LNCAP (cell line): Measurements from ENCODE around the gene CARS1.

Source experiments
- TF ChIP-seq, protein P1 (sequence below): fragments of 450-650 bp; IDR thresholded peaks from 2 replicates; pipeline ENCODE4 v1.5.1; 2017; ENCODE audit warnings: mild to moderate bottlenecking

The CARS1 gene

DNA sequence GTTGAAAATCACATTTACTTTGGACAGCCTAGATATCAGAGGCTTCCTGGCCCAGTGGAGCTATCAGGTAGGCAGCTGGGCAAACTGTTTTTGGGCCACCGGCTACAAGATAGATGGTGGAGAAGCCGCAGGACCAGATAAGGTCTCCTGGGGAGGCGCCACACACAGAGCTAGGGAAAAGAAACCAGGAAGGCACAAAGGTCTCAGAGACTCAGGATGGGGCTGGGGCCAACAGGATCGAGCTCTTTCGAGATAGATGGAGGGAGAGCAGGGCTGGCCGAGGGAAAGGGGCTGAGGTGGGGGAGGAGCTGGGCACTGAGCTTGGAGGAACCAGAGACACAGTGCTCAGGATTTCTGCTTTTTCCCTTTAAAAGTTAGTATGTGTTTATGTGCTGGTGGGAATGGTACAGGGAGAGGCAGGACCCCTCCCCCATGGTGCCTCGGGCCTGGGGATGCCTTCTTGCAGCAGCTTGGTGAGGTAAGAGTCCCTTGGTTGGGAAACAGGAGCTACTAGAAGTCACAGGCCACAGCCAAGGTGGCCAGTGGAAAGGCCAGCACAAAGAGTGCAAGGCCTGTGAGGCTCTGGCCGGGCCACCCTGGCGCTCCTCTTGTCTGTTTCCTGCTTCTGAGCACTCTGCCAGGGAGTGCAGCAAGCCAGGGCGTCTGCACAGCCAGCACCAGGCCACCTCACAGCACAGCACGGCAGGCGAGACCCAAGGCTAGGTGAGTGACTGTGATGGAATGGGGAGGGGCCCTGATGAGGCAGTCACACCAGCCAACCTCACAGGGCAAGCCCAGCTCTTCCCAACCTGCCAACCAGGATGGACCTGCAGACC is 53.6 kb downstream of the CARS1 start:
- TF ChIP-seq, protein P1, sequence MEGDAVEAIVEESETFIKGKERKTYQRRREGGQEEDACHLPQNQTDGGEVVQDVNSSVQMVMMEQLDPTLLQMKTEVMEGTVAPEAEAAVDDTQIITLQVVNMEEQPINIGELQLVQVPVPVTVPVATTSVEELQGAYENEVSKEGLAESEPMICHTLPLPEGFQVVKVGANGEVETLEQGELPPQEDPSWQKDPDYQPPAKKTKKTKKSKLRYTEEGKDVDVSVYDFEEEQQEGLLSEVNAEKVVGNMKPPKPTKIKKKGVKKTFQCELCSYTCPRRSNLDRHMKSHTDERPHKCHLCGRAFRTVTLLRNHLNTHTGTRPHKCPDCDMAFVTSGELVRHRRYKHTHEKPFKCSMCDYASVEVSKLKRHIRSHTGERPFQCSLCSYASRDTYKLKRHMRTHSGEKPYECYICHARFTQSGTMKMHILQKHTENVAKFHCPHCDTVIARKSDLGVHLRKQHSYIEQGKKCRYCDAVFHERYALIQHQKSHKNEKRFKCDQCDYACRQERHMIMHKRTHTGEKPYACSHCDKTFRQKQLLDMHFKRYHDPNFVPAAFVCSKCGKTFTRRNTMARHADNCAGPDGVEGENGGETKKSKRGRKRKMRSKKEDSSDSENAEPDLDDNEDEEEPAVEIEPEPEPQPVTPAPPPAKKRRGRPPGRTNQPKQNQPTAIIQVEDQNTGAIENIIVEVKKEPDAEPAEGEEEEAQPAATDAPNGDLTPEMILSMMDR, result no peak

DNA sequence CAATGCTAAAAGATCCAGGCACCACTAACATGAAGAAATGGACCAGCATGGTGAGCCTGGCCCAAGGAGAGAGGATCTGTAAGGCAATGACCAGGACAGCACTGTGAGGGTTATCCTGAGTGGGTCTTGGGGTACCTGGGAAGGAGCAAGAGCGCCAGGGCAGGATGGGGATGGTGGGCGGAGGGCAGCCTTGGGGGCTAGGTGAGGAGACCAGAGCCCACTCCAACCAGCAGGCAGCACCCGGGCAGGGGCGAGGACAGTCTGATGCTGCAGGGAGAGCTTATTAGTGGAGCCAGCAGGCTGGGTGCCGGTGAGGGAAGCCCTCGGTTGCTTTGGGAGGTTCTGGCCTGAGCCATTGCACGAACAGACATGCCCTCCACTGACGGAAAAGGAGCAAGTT is 54.4 kb downstream of the CARS1 start:
- TF ChIP-seq, protein P1, result no peak

DNA sequence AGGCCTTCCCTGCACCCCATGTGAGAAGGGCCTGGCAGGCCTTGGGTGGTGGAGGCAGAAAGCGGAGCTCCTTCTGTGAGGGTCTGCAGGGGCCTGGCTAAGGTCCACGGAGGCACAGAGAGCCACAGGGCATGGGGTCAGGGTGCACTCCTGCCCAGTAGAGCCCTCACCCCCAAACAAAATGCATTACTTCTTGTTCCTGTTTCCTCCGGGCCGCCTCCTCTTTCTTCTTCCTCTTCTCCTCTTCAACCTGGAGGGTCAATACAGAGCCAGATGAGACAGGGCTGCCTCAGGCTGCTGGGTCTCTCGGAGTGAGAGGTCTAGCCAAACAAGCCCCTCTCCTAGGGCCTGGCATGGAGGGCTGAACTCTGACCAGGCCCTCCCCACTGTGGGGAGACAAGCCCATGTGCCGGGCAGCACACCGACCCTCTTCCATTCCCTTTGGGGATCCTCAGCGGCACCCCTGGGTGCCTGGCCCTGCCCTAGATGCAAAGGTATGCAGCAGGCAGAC is 54.8 kb downstream of the CARS1 start:
- TF ChIP-seq, protein P1, result no peak

DNA sequence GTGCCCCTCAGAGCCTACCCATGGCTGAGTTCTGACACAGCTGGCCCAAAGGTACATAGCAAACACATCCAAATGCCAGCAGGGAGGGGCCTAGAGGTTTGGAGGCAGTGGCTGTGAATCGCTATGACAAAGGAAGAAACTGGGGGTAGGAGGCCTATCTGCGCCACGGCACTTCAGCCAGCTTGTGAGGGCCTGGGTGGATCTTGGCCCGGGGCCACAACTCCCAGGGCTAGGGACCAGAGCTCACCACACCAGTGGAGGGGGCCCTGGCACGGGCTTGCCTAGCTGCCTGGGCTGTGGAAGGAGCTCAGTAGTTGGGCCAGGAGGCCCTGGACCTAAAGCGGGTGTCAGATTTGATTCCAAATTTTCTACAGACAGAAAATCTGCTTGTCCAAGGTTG is 55.7 kb downstream of the CARS1 start:
- TF ChIP-seq, protein P1, result no peak

DNA sequence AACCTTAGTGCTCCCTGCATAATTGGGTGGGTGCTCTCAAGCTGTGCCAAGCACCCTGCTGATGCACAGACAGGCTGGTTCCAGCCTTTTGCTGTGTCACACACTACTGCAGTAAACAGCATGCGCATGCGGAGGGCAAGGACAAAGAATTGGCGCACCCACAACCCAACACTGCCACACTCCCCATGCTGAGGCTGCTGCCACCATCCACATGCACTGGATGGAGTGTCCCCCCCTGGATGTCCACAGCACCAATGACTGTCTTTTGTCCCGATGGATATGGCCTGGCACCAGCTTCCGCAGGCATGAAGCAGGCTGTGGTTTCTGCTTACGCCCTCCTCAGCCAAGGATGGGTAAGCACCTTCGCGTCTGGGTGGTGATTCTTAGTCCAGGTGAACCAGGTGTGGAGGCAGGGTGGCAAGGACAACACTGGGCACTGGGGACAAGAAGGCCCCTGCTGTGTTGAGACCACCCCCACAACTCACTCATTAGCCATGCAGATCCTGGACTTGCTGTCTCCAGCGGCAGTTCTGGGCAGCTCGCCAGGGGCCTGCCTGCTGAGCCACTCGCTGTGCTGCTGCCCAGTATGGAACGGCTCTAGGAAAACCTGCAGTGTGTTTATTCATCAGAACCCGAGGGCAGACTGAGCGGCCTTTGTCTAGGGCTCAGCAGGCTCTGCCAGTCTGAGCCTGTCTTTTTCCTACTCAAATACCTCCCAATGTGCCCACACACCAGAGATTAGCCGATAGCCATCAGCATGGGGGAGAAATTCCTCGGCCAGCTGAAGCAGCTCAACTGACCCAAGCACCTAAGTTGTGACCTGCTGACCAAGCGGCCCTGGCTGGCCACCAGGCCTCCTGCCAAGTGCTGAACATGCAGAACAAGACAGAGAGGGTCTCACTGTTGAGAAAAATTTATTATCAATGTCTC is 56.9 kb downstream of the CARS1 start:
- TF ChIP-seq, protein P1, result no peak

DNA sequence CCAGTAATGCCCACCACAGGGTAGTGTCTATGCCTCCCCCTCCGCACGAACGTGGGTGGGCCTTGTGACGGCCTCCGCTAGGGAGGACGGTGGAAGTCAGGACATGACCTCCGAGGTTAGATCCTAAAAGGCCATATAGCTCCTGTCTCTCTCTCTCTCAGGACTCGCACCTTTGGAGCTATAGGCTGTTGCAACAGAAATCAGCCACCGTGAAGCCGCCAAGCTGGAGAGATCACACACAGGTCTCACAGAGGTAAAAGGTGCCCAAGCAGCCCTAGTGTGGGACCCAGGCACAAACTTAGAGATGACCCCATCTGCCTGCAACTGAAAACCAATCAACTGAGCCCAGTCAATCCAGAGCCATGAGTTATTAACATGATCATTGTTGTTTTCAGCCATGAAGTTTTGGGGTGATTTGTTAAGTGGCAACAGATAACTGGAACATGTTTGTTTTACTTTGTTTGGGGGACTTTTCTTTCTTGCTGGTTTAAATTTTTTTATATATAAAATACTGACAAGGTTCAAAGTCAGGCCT is 57.7 kb downstream of the CARS1 start:
- TF ChIP-seq, protein P1, result no peak
